Measurements from ENCODE around the gene UBE2J2.

- TF ChIP-seq POLR2A (IDR thresholded peaks at IDR 0.05) (no peak), CTCF (IDR thresholded peaks at IDR 0.05) (no peak), EP300 (IDR thresholded peaks at IDR 0.05) (no peak), POLR2AphosphoS5 (IDR thresholded peaks at IDR 0.05) (no peak)
Observed at GRCh38 chr1:1259540-1259939, 14.1 kb downstream of the UBE2J2 start.

Measured in stomach (tissue), 4 donors.